ENCODE measurements around the gene EIF4B.
"Not testable (repeated sequence)": the region's sequence is repeated elsewhere in the genome, so short reads cannot be mapped to it uniquely, and the experiment has no call there.

EIF4B gene

DNA sequence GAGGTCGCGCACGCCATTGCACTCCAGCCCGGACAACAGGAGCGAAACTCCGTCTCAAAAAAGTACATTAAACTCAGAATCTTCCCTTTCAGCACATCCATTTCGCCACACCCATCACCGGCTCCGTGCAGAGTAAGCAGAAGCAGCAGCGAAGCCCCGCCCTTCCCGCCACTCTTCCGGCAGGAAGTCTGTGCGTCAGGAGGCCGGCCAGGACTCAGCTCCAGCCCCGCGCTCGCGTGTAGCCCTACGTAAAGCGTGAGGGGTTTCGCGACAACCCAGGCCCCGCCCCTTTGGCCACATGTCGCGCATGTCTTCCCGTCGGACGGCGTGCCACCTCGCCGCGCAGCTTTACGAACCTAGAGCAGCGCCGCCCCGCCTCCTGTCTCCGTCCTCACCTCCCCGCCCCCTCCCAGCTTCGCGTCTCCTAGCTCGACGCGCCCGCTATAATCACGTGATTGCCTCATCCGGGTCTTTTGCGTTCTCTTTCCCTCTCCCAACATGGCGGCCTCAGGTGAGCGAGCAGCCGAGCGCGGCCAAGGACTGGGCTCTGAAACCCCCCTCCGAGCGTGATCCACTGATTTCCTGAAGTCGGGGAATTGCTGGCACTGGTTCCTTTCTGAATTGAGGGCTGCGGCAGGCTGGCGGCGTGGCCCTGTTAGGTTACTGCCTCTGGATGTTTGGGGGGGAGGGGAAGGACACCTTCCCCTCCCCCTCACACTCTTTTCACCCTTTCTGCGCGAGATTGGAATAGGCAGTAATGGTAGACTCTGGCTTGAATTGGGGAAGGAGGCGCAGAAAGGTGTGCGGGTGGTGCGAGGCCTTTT is at the start of gene EIF4B:
EIF4B (plus strand) TSS at position 471 of the 824 bp plus-strand sequence; CDS start at position 499, 28 bp downstream.
- DNase-seq (ENCODE audit: low spot score), result peak; percentile 88

DNA sequence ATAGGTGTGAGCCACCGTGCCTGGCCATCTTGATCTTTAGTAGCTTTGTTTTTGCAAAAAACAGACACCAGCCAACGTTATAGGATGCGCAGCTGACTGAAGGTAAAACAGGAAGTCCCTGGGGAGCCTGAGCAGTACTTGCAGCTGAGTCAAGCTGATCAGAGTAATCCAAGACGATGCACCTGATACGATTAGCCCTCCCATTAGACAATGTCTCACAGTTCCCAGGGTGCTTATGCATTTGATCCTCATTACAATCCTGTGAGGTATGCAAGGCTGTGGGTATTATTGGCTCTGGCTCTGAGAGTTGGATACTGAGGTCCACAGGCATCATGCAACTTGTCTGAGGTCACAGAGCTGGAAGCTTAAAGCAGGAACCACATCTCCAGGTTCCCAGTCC is 49.3 kb upstream of the EIF4B start:
- no peak for DNase-seq (ENCODE audit: low spot score)

GRCh38 chr12:52964556-52965336 is 41.5 kb upstream of the EIF4B start:
- no peak for DNase-seq (ENCODE audit: low spot score)

GRCh38 chr12:52965337-52965731 is 40.9 kb upstream of the EIF4B start:
- DNase-seq (ENCODE audit: low spot score), result no peak

DNA sequence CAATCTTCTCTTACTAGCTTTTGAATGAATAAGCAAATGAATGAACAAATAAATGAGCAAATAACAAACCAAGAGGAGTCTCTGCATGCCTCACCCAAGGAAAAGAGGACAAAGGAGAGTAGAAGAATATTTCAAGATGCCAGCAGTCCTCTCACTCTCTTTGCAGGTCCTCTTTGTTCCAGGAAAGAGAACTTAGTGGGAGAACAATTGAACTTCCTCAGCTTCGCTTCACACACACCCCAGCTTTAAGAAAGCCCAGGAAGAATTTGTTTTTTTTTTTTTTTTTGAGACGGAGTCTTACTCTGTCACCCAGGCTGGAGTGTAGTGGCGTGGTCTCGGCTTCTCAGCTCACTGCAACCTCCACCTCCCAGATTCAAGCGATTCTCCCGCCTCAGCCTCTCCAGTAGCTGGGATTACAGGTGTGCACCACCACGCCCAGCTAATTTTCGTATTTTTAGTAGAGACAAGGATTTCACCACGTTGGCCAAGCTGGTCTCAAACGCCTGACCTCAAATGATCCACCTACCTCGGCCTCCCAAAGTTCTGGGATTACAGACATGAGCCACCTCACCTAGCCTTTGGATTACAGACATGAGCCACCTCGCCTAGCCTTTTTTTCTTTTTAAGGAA is 37.0 kb upstream of the EIF4B start:
- DNase-seq (ENCODE audit: low spot score), result no peak

- DNase-seq (ENCODE audit: low spot score), result no peak
Observed at GRCh38 chr12:52969828-52970569, 36.3 kb upstream of the EIF4B start.

- DNase-seq (ENCODE audit: low spot score), result no peak
Observed at GRCh38 chr12:52971679-52972329, 34.5 kb upstream of the EIF4B start.

GRCh38 chr12:52975204-52975603 is 31.1 kb upstream of the EIF4B start:
- no peak for DNase-seq (ENCODE audit: low spot score)

GRCh38 chr12:52975820-52976573 is 30.3 kb upstream of the EIF4B start:
- DNase-seq (ENCODE audit: low spot score), result no peak

DNA sequence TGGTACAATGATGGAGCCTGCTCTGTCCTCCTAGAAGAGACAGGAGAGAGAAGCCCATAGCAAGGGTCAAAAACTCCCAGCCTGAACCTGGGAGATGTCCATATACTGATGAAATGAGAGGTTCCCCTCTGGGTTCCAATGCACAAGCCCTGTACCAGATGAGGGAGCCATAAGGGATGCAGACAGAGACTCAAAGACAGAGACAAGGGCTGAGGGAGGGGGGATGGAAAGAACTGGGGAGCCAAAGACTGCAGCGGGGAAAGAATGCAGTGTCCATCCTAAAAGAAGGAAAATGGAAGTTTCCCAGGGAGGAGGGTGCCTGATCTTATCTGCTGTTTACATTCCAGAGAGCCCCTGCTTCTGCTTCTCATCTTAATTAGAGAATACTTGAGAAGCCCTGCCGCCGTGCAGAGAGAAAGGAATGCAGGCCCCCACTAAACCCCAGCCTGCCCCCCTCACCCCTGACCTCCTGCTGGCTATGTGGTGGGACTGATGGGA is 29.6 kb upstream of the EIF4B start:
- DNase-seq (ENCODE audit: low spot score), result no peak

- no peak for DNase-seq (ENCODE audit: low spot score)
Observed at GRCh38 chr12:52977170-52977569, 29.1 kb upstream of the EIF4B start.

DNA sequence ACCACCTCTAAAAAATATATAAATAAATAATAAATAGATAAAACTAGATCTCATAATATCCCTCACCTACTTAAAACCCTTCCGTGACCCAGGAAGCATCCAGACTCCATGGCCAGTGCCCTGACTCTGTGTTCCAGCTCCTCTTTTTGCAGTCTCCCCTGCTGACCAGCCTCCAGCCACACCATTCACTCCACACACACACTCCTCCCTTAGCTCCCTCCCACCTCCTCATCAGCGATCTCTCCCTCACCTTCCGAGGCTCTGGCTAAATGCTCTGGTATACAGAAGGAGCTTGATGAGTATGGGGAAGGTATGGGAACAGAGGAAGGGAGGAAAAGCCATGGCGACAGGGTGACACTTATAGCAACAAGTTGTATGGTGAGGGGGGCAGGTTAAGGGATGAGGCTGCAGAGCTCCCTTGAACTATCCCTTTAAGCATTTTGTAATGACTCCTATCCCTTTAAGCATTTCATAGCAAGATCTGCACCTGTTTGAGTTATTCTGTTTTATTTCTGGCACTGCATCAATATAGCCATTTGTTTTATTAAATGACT is 26.1 kb upstream of the EIF4B start:
- DNase-seq (ENCODE audit: low spot score), result no peak

DNA sequence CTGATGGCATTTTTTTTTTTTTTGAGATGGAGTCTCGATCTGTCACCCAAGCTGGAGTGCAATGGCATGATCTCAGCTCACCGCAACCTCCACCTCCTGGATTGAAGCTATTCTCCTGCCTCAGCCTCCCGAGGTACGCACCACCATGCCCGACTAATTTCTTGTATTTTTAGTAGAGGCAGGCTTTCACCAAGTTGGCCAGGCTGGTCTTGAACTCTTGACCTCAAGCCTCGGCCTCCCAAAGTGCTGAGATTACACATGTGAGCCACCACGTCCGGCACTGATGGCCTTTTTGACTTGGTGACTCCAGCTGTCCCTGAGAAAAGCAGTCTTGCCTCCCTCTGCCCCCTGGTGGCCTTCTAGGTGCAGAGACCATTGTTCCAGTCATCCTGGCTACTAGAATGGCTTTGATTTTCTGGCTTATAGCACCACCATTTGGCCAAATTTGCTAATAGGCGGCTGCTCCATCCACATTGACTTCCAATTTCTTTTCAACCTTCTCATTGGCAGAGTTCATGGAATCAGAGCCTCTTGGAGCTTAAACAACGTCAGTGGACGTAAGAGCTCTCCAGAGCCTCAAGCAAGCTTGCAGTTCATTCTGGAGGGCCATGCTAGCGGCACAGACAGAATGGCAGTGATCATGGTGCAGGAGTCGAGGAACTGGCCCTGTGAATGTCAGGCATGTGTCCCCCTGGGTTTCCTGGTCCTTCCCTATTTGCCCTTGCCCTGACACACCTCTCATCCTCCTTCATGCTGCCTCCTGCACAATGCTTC is 25.4 kb upstream of the EIF4B start:
- DNase-seq (ENCODE audit: low spot score), result peak; percentile 75

DNA sequence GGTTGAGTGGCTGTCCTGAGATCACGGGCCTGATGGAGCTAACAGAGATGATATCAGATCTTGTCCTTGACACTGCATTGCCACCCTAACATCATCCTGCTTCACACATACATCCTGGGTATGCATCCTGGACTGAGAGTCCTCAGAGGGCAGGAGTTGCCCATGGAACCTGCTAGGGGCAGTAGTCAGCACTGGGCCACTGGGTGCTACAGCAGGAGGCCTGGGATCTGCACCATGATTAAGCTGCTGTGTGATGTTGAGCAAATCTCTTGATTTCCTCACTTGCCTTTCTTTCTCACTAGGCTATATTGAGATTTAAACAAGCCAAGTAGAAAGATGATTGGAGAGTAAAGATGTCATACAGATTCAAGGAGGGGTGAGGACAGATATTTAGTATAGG is 22.1 kb upstream of the EIF4B start:
- no peak for DNase-seq (ENCODE audit: low spot score)

DNA sequence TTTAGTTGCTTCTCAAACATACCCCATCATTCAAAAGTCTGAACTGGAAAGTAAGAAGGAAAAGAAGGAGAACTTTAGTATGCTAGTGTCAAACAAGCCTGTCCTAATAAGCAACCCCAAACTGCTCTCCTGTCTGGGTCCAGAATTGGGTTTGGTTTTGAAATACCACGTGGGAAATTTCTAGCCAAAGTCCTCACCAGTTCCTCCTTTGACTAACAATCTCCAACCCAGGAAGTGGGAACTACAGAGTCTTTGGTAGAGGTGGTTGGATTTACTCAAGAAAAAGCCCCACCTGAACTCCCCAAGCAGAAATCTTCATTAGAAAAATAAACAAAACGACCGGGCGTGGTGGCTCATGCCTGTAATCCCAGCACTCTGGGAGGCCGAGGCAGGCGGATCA is 17.4 kb upstream of the EIF4B start:
- DNase-seq (ENCODE audit: low spot score), result no peak

GRCh38 chr12:52990206-52990605 is 16.1 kb upstream of the EIF4B start:
- no peak for DNase-seq (ENCODE audit: low spot score)

DNA sequence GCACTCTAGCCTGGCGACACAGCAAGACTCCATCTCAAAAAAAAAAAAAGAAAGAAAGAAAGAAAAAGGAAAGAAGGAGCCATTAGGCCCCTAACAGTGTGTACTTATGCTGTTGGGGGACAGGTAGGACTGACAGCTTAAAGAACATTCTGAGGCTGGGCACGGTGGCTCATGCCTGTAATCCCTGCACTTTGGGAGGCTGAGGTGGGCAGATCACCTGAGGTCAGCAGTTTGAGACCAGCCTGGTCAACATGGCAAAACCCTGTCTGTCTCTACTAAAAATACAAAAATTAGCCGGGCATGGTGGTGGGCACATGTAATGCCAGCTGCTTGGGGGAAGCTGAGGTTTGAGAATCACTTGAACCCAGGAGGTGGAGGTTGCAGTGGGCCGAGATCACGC is 14.0 kb upstream of the EIF4B start:
- not testable (repeated sequence) for DNase-seq (ENCODE audit: low spot score)

- no peak for DNase-seq (ENCODE audit: low spot score)
Observed at GRCh38 chr12:52992699-52993557, 13.3 kb upstream of the EIF4B start.

DNA sequence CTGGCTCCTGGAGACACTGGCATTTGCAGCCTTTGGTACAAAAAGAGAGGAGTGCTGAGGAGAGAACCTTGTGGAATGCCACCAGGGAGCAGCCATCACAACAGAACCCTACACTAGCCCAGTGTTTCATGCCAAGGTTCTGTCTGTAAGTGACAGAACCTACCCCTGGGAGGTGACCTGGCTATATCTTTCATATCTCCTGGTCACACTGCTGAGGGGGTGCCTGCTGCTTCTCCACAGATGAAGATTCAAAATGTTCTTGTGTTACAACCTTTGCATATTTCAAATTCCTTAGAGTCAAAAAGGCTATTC is 12.7 kb upstream of the EIF4B start:
- no peak for DNase-seq (ENCODE audit: low spot score)
